A549 (cell line): Measurements from ENCODE around the gene AXDND1.

Experiments used
- CHD2 ChIP-seq: fragments of 150-350 bp; IDR thresholded peaks from 2 replicates; pipeline ENCODE4 v1.6.1; 2014; ENCODE audit warnings: low read length; ENCODE audit not compliant: partially characterized antibody
- CTCF ChIP-seq: fragments of >200 bp; sonication (Bioruptor Twin); formaldehyde crosslinking; IDR thresholded peaks from 3 replicates; pipeline ENCODE4 v1.5.1; 2016
- NR3C1 ChIP-seq: fragments of >200 bp; sonication (Bioruptor Twin); formaldehyde crosslinking; IDR thresholded peaks from 3 replicates; pipeline ENCODE4 v1.6.1; 2017

DNA sequence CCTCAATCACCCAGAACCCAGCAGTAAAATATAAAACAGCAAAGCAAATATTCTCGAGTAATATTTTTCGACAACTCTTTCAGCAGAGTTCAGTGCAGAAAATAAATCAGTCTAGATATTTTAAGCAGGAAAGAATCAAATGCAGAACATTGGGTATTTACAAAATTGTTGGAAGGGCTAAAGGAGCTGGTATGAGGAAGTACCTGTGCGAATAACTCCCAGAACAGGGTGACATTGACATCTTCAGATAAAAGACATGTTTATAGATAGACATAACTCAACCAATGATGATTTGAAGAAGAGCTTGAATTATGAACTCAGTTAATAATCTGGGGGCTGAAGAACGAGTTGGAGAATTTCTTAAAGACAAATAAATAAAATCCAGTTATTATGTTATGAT lies 6.4 kb downstream of the AXDND1 start:
- TF ChIP-seq NR3C1, result no peak
- no peak for TF ChIP-seq CHD2
- TF ChIP-seq CTCF, result no peak
